ENCODE results near the gene CEND1. TPM values are rescaled to one million over a fixed set of nuclear protein-coding genes. Genes with fewer than 3 reads are reported as not detected.

The CEND1 gene
- total RNA-seq, 2 donors from 2014 or later: 0.18 to 1.6 TPM

GRCh38 chr11:816433-816779 lies 26.5 kb upstream of the CEND1 start:
- no peak for TF ChIP-seq POLR2A (IDR thresholded peaks at IDR 0.05)
- no peak for TF ChIP-seq POLR2AphosphoS5 (IDR thresholded peaks at IDR 0.05)
- no peak for TF ChIP-seq CTCF (IDR thresholded peaks at IDR 0.05)
- WGBS: 82% methylated on average over 11 of the region's 11 CpGs

DNA sequence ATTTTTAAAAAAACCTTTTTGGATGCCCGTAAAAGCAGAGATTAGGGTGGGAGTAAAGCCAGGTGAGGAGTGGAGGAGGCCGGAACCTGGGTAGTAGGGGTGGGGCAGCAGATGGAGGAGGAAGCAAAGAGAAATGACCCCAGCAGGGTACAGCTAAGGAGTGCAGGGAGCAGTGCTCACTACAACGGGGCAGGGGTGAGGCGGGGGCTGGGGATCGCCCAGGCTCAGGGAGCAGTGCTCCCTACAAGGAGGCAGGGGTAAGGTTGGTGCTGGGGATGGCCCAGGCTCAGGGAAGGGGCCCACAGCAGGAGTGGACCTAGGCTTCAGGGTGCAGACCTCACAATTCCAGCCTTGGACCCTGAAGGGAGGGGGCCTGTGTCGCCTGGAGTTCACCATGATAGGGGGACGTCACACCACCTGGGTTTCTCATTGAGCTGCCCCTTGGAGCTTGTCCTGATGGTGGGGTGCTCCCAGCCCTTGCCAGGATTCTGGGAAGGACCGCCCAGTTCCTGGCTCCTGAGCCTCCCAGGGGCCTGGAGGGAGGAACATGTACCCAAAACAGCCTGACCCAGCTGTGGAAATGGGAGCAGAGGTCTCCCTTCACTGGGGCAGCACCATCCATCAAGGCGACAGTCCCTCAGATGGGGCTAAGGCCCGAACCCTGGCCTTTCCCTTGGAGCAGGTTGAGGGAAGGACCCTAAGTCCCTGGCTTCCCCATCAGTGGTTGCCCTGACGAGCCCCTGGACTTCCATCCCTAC lies 26.0 kb upstream of the CEND1 start:
- intact Hi-C loops (cut with DNase I): no loop called here
- peaks cover 5 to 21% of the 10 kb centered on the region in 2 donors for H3K36me3 ChIP-seq
- H3K27me3 ChIP-seq (replicated peaks; ENCODE audit: insufficient read depth): no peaks in the 10 kb centered on the region
- no peak overlapping the region for H3K4me3 ChIP-seq
- 79% methylated on average over 11 of the region's 11 CpGs for WGBS
- H3K4me1 ChIP-seq (replicated peaks): peaks cover 12% of the 10 kb centered on the region
- H3K9me3 ChIP-seq: no peaks in the 10 kb centered on the region
- H3K27ac ChIP-seq: no peak overlapping the region
- TF ChIP-seq CTCF (IDR thresholded peaks at IDR 0.05) (no peak), POLR2A (IDR thresholded peaks at IDR 0.05) (no peak), POLR2AphosphoS5 (IDR thresholded peaks at IDR 0.05) (no peak)
- DNase-seq (ENCODE audit: low spot score): no peak

More at GRCh38 chr11:816433-816779, 26.5 kb upstream of the CEND1 start:
- Histone ChIP-seq H3K9me3 (no peaks in the 10 kb centered on the region), H3K27me3 (replicated peaks; ENCODE audit: insufficient read depth) (no peaks in the 10 kb centered on the region), H3K4me3 (no peak overlapping the region), H3K27ac (no peak overlapping the region), H3K4me1 (replicated peaks) (peaks cover 10% of the 10 kb centered on the region), H3K36me3 (peaks cover 5 to 21% of the 10 kb centered on the region in 2 donors)
- intact Hi-C loops (cut with DNase I): no loop called here
- DNase-seq (ENCODE audit: low spot score): no peak

DNA sequence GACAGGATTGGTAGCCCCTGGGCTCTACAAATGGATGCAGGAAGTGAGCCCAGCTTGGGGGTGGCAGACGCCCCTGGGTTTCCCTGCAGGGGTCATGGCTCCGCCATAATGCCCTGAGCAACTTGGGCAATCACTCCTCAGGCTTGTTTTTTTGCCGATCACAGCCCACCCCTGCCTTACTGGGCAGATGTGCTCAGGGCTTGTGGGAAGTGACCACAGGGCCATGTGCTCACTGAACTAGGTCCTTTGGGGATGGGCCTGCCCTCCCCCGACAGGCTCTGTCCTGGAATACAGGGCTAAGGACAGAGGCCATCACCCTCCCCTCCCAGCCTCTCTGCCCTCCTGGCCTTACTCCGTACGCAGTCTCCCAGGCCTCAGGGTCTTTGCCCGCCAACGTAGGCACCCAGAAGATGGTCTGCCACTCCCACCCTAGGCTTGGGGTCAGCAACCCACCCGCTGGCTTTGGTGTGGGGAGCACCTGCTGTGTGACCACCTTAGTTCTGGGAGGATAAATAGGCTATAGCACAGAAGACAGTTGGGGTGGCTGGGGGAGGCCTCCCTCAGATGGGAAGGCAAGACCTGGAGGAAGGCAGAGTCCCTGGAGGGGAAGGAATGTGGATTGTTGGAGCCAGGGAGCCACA lies 23.7 kb upstream of the CEND1 start:
- intact Hi-C loops (cut with DNase I): no loop called here
- Histone ChIP-seq H3K27ac (no peak overlapping the region), H3K9me3 (no peaks in the 10 kb centered on the region), H3K27me3 (replicated peaks; ENCODE audit: insufficient read depth) (no peaks in the 10 kb centered on the region), H3K4me1 (replicated peaks) (peaks cover 13% of the 10 kb centered on the region), H3K36me3 (peaks cover 5 to 21% of the 10 kb centered on the region in 2 donors), H3K4me3 (no peak overlapping the region)
- no peak for DNase-seq (ENCODE audit: low spot score)
- TF ChIP-seq CTCF (IDR thresholded peaks at IDR 0.05): no peak
- no peak for TF ChIP-seq POLR2A (IDR thresholded peaks at IDR 0.05)
- TF ChIP-seq POLR2AphosphoS5 (IDR thresholded peaks at IDR 0.05): no peak
- 81% methylated on average over 9 of the region's 9 CpGs for WGBS

DNA sequence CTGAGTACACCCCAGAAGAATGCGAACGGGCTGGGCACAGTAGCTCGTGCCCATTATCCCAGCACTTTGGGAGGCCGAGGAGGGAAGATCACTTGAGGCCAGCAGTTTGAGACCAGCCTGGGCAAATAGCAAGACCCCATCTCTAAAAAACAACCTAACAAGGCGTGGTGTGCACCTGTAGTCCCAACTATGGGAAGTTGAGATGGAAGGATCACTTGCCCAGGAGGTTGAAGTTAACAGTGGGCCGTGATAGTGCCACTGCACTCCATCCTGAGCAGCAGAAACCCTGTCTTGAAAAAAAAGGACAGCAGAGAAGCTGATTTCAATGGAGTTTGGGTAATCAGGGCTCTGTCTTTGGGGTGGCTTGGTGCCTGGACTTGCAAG lies 23.2 kb upstream of the CEND1 start:
- no peaks in the 10 kb centered on the region for H3K27me3 ChIP-seq (replicated peaks; ENCODE audit: insufficient read depth)
- H3K27ac ChIP-seq: no peak overlapping the region
- peaks cover 5 to 21% of the 10 kb centered on the region in 2 donors for H3K36me3 ChIP-seq
- H3K4me3 ChIP-seq: no peak overlapping the region
- H3K4me1 ChIP-seq (replicated peaks): peaks cover 13% of the 10 kb centered on the region
- no peak for TF ChIP-seq POLR2A (IDR thresholded peaks at IDR 0.05)
- no peak for TF ChIP-seq CTCF (IDR thresholded peaks at IDR 0.05)
- no peak for TF ChIP-seq POLR2AphosphoS5 (IDR thresholded peaks at IDR 0.05)
- WGBS: 85% methylated on average over 6 of the region's 6 CpGs
- H3K9me3 ChIP-seq: no peaks in the 10 kb centered on the region
- intact Hi-C loops (cut with DNase I): no loop called here
- no peak for DNase-seq (ENCODE audit: low spot score)

DNA sequence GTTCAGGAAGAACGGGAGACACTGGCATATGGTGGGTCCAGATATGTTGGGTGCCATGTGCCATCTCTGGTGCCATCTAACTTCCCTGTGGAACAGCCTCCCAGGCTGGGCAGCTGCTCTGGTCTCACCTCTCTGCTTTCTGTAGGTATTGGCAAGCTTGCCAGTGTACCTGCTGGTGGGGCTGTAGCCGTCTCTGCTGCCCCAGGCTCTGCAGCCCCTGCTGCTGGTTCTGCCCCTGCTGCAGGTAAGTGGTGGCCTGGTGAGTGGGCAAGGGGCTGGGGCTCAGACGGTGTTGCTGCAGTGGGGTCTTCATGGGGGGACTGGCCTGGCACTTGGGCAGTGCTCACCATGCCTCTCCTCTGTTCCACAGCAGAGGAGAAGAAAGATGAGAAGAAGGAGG lies 22.5 kb upstream of the CEND1 start:
- no peaks in the 10 kb centered on the region for H3K27me3 ChIP-seq (replicated peaks; ENCODE audit: insufficient read depth)
- intact Hi-C loops (cut with DNase I): no loop called here
- 95% methylated on average over 3 of the region's 3 CpGs for WGBS
- peaks cover 13% of the 10 kb centered on the region for H3K4me1 ChIP-seq (replicated peaks)
- DNase-seq (ENCODE audit: low spot score): no peak
- peaks cover 5 to 21% of the 10 kb centered on the region in 2 donors for H3K36me3 ChIP-seq
- TF ChIP-seq POLR2AphosphoS5 (IDR thresholded peaks at IDR 0.05): no peak
- TF ChIP-seq POLR2A (IDR thresholded peaks at IDR 0.05): no peak
- TF ChIP-seq CTCF (IDR thresholded peaks at IDR 0.05): no peak
- H3K9me3 ChIP-seq: no peaks in the 10 kb centered on the region
- H3K27ac ChIP-seq: no peak overlapping the region
- H3K4me3 ChIP-seq: no peak overlapping the region

All from prostate gland (tissue), 2 donors.